Tibial nerve (tissue), 3 donors: ENCODE results near the gene CHD8.

Experiments used
- CTCF ChIP-seq, 5 experiments: fragments of 200-600 bp in 3 of 5; fragments of 450-650 bp in 2 of 5; sonication (generic) in 3 of 5; IDR thresholded peaks; one replicate each; pipeline ENCODE4 v1.5.1; 2016 to 2019; ENCODE audit warnings: antibody characterized with exemption in 5 of 5, mild to moderate bottlenecking in 3 of 5, moderate library complexity in 2 of 5
- POLR2A ChIP-seq, 2 donors: fragments of 450-650 bp; IDR thresholded peaks; one replicate each; pipeline ENCODE4 v1.6.1; 2017; ENCODE audit warnings: antibody characterized with exemption in 2 of 2, mild to moderate bottlenecking in 2 of 2, moderate library complexity in 2 of 2

GRCh38 chr14:21408147-21408546 lies 47.8 kb downstream of the CHD8 start:
- TF ChIP-seq CTCF (IDR thresholded peaks at IDR 0.05), result no peak
- no peak for TF ChIP-seq POLR2A (IDR thresholded peaks at IDR 0.05)
